Measurements from ENCODE around the gene SH3BP4. TPM values are rescaled to one million over a fixed set of nuclear protein-coding genes. Genes with fewer than 3 reads are reported as not detected.
"Not testable (repeated sequence)": the region's sequence is repeated elsewhere in the genome, so short reads cannot be mapped to it uniquely, and the experiment has no call there.

Gene SH3BP4
- total RNA-seq, 1 experiment from 2014 or later, result not detected

DNA sequence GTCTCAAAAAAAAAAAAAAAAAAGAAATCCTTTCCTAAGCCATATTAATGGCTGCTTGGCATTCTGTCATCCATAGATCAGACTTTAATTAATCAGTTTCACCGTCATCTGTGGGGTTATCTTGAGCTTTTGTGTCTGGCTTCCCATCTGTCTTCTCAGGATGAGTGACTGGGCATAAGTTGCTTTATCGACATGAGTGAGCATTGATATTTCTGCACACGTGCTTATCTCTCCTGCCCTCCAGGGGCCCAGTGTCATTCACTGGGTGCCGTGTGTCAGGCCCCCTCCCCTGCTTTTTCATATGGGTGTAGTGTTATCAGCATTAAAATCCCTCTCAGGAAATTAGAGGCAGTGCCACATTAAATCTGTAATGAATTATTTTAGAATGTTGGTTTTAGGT lies 65.6 kb downstream of the SH3BP4 start:
- Histone ChIP-seq H3K9me3 (ENCODE audit: low read length) (no peaks in the 10 kb centered on the region), H3K9me2 (replicated peaks; ENCODE audit: insufficient read depth, low read length) (no peaks in the 10 kb centered on the region), H3K27me3 (ENCODE audit: low read length) (no peaks in the 10 kb centered on the region), H3K79me2 (ENCODE audit: low read length) (no peaks in the 10 kb centered on the region), H3K4me1 (ENCODE audit: low read length) (no peaks in the 10 kb centered on the region), H3K4me3 (ENCODE audit: low read length) (no peak overlapping the region), H3K9ac (ENCODE audit: low read length) (no peak overlapping the region), H4K20me1 (ENCODE audit: insufficient read depth, low read depth, low read length) (no peaks in the 10 kb centered on the region), H3K4me2 (ENCODE audit: low read depth, low read length, poor library complexity, severe bottlenecking) (no peak overlapping the region), H2AFZ (ENCODE audit: low read length) (no peak overlapping the region), H3K27ac (ENCODE audit: low read length) (no peak overlapping the region), H3K36me3 (ENCODE audit: insufficient read depth, low read length) (no peaks in the 10 kb centered on the region)
- no peak for DNase-seq

DNA sequence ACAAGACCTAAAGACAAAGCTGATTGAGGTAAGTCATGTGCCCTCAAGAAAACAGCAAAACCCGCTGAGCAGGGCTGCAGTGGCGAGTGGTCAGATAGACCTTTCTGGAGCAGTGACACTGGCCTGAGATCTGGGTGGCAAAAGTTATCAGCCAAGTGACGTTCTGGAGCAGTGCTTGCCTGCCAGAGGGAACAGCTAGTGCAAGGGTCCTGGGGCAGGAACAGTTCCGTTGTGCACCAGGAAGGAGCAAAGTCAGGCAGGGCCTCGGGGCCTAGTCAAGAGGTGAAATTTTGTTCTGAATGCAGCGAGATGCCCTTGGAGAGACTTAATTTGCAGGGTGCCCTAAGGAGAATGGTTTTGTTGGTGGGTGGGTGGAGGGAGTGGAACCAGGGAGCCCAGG lies 67.0 kb downstream of the SH3BP4 start:
- Histone ChIP-seq H3K27ac (ENCODE audit: low read length) (no peak overlapping the region), H3K4me2 (ENCODE audit: low read depth, low read length, poor library complexity, severe bottlenecking) (no peak overlapping the region), H4K20me1 (ENCODE audit: insufficient read depth, low read depth, low read length) (no peaks in the 10 kb centered on the region), H3K36me3 (ENCODE audit: insufficient read depth, low read length) (no peaks in the 10 kb centered on the region), H3K4me1 (ENCODE audit: low read length) (no peaks in the 10 kb centered on the region), H3K4me3 (ENCODE audit: low read length) (no peak overlapping the region), H3K9ac (ENCODE audit: low read length) (no peak overlapping the region), H3K79me2 (ENCODE audit: low read length) (no peaks in the 10 kb centered on the region), H3K9me2 (replicated peaks; ENCODE audit: insufficient read depth, low read length) (no peaks in the 10 kb centered on the region), H3K9me3 (ENCODE audit: low read length) (no peaks in the 10 kb centered on the region), H3K27me3 (ENCODE audit: low read length) (no peaks in the 10 kb centered on the region), H2AFZ (ENCODE audit: low read length) (no peak overlapping the region)
- no peak for DNase-seq

DNA sequence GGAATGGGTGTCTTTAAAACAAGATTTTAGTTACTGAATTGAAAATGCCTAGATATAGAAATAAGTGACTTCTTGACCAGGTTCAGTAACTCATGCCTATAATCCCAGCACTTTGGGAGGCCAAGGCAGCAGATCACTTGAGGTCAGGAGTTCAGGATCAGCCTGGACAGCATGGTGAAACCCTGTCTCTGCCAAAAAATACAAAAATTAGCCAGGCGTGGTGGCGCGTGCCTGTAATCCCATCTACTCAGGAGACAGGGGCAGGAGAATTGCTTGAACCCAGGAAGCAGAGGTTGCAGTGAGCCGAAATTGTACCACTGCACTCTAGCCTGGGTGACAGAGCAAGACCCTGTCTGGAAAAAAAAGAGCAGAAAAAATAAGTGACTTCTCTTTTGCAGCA lies 68.3 kb downstream of the SH3BP4 start:
- H2AFZ ChIP-seq (ENCODE audit: low read length); H3K27me3 ChIP-seq (ENCODE audit: low read length); H3K79me2 ChIP-seq (ENCODE audit: low read length); H3K4me1 ChIP-seq (ENCODE audit: low read length); H3K4me2 ChIP-seq (ENCODE audit: low read depth, low read length, poor library complexity, severe bottlenecking); H3K36me3 ChIP-seq (ENCODE audit: insufficient read depth, low read length); DNase-seq; H4K20me1 ChIP-seq (ENCODE audit: insufficient read depth, low read depth, low read length); H3K4me3 ChIP-seq (ENCODE audit: low read length); H3K27ac ChIP-seq (ENCODE audit: low read length); H3K9me2 ChIP-seq (replicated peaks; ENCODE audit: insufficient read depth, low read length); H3K9me3 ChIP-seq (ENCODE audit: low read length); H3K9ac ChIP-seq (ENCODE audit: low read length): not testable (repeated sequence)

DNA sequence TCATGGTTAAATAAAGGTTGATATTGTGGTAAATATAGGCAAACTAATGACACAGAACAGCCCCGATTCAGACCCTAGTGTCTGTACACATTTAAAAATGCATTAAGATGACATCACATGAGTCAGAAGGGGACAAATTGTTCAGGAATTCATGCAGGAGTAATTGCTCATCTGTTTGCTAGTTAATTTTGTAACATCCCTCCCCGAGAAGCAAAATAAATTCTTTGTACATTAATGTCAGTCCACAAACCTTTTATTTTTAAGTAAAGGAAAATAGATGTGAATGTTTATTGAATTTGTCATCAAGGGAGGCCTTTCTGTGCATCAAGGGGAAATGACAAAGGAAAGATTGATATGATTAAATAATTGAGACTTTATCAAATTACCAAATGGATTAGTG lies 69.9 kb downstream of the SH3BP4 start:
- Histone ChIP-seq H3K9me2 (replicated peaks; ENCODE audit: insufficient read depth, low read length) (no peaks in the 10 kb centered on the region), H3K9me3 (ENCODE audit: low read length) (no peaks in the 10 kb centered on the region), H3K4me2 (ENCODE audit: low read depth, low read length, poor library complexity, severe bottlenecking) (no peak overlapping the region), H3K79me2 (ENCODE audit: low read length) (no peaks in the 10 kb centered on the region), H4K20me1 (ENCODE audit: insufficient read depth, low read depth, low read length) (no peaks in the 10 kb centered on the region), H2AFZ (ENCODE audit: low read length) (no peak overlapping the region), H3K36me3 (ENCODE audit: insufficient read depth, low read length) (no peaks in the 10 kb centered on the region), H3K27me3 (ENCODE audit: low read length) (no peaks in the 10 kb centered on the region), H3K4me1 (ENCODE audit: low read length) (no peaks in the 10 kb centered on the region), H3K4me3 (ENCODE audit: low read length) (no peak overlapping the region), H3K27ac (ENCODE audit: low read length) (no peak overlapping the region), H3K9ac (ENCODE audit: low read length) (no peak overlapping the region)
- DNase-seq, result no peak

DNA sequence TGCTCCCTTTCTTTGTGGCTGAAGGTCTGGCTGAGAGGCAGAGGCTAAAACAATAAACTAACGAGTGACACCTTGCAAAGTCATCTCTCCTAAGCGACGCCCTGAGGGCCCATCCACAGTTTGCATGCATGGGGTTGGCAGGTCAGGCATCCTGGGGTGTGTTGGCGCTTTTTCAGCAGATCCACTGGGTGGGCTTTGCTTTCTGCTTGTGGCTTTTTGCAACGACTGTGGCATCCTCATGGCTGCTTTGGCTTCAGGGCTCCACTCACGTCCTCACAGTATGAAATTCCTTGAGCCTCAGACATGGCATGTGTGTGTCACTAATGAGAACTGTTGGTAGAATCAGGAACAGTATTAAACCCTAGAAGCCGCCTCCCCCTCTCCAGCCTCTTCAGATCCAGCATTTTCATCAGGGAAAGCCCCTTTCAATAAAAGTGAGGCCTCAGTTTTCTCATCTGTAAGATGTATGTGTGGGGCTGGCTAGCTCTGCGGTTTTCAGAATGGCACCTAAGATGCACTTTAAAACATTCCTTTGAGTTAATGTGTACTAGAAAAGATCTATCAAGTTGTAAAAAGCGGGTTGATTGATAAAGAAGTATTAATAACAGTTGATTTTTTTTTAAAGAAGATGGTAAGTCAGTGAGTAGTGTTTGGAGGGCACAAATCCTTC lies 72.5 kb downstream of the SH3BP4 start:
- Histone ChIP-seq H3K79me2 (ENCODE audit: low read length) (no peaks in the 10 kb centered on the region), H3K27me3 (ENCODE audit: low read length) (no peaks in the 10 kb centered on the region), H3K36me3 (ENCODE audit: insufficient read depth, low read length) (no peaks in the 10 kb centered on the region), H3K4me3 (ENCODE audit: low read length) (no peak overlapping the region), H3K9ac (ENCODE audit: low read length) (no peak overlapping the region), H3K27ac (ENCODE audit: low read length) (no peak overlapping the region), H3K9me3 (ENCODE audit: low read length) (no peaks in the 10 kb centered on the region), H3K4me1 (ENCODE audit: low read length) (no peaks in the 10 kb centered on the region), H2AFZ (ENCODE audit: low read length) (no peak overlapping the region), H3K9me2 (replicated peaks; ENCODE audit: insufficient read depth, low read length) (no peaks in the 10 kb centered on the region), H4K20me1 (ENCODE audit: insufficient read depth, low read depth, low read length) (no peaks in the 10 kb centered on the region), H3K4me2 (ENCODE audit: low read depth, low read length, poor library complexity, severe bottlenecking) (no peak overlapping the region)
- no peak for DNase-seq

DNA sequence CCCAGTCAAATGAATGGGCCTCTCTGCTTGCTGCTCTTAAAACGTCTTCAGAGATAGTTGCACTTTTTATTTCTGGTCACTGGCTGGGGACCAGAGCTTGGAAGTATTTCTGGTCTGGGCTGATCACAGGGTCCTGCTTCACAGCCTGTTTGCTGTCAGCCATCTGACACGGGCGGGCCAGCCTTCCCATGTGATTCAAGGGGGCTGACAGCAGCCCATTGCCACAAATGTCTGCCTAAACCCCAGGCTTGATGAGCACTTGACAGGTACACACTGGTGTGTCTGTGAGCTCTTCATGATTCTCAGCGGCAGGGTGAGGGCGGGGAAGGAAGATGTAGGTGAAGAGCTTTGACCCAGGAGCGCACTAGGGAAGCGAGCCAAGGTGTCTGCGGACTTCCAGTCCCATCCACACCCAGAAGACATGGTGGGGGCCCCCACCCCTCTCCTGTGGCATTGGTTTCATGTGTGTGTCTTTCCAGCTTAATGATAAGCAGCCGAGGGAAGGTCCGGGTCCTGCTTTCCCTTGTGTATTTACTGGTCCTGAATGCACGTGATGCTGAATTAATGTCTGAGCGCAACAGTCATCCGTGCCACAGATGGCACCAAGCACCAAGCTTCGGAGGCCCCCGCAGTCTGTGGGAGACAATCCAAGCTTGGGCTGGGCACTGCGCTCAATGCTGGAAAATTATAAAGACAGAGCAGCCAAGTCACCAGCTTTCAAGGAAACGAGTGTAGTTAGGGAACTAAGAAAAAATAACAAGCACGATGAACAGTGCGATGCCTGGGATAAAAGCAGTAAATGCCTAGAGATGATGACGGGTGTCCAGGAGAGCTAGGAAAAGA lies 73.3 kb downstream of the SH3BP4 start:
- H3K9ac ChIP-seq (ENCODE audit: low read length), result no peak overlapping the region
- H3K9me3 ChIP-seq (ENCODE audit: low read length), result no peaks in the 10 kb centered on the region
- no peaks in the 10 kb centered on the region for H3K4me1 ChIP-seq (ENCODE audit: low read length)
- no peaks in the 10 kb centered on the region for H4K20me1 ChIP-seq (ENCODE audit: insufficient read depth, low read depth, low read length)
- H3K27me3 ChIP-seq (ENCODE audit: low read length), result no peaks in the 10 kb centered on the region
- no peak overlapping the region for H3K4me2 ChIP-seq (ENCODE audit: low read depth, low read length, poor library complexity, severe bottlenecking)
- H3K27ac ChIP-seq (ENCODE audit: low read length), result no peak overlapping the region
- no peaks in the 10 kb centered on the region for H3K36me3 ChIP-seq (ENCODE audit: insufficient read depth, low read length)
- H2AFZ ChIP-seq (ENCODE audit: low read length), result no peak overlapping the region
- no peaks in the 10 kb centered on the region for H3K79me2 ChIP-seq (ENCODE audit: low read length)
- no peak for DNase-seq
- no peak overlapping the region for H3K4me3 ChIP-seq (ENCODE audit: low read length)
- H3K9me2 ChIP-seq (replicated peaks; ENCODE audit: insufficient read depth, low read length), result no peaks in the 10 kb centered on the region

DNA sequence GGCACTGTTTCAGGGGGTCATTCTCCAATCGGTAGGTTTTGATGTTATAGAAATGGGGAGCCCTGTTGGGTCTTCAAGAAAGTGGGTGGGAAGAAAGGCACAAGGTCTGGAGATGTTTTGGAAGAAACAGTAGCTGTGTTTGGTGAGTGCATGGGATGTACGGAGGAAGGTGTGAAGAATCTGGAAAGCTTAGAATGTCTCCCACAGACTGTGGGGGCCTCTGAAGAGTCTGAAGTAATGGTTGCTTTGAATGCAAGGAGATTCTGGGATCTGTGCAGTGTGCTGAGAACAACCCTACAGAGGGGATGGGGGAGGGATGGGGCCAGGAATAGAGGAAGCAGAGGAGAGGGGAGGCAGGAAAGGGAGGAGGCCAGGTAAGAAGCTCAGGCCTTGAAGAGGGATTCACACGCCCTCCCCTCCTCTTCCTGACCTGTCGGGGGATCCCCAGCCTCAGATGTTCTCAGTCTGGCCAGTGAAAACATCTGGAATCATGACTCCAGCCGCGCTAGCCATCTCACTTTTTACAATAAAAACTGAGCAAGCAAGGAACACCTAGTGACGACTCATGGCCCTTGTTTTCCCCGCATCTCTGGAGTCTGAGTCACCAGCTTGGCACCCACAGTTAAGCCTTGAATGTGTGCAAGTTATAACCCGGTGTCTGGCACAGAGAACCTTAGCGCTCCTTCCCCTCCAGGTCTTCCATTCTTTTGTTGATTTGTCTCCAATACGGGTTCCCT lies 74.2 kb downstream of the SH3BP4 start:
- H3K4me1 ChIP-seq (ENCODE audit: low read length), result no peaks in the 10 kb centered on the region
- H2AFZ ChIP-seq (ENCODE audit: low read length), result no peak overlapping the region
- no peak overlapping the region for H3K4me2 ChIP-seq (ENCODE audit: low read depth, low read length, poor library complexity, severe bottlenecking)
- no peak overlapping the region for H3K27ac ChIP-seq (ENCODE audit: low read length)
- H3K79me2 ChIP-seq (ENCODE audit: low read length), result no peaks in the 10 kb centered on the region
- no peaks in the 10 kb centered on the region for H3K9me2 ChIP-seq (replicated peaks; ENCODE audit: insufficient read depth, low read length)
- no peaks in the 10 kb centered on the region for H3K9me3 ChIP-seq (ENCODE audit: low read length)
- no peak for DNase-seq
- no peaks in the 10 kb centered on the region for H3K27me3 ChIP-seq (ENCODE audit: low read length)
- H3K36me3 ChIP-seq (ENCODE audit: insufficient read depth, low read length), result no peaks in the 10 kb centered on the region
- no peak overlapping the region for H3K9ac ChIP-seq (ENCODE audit: low read length)
- no peaks in the 10 kb centered on the region for H4K20me1 ChIP-seq (ENCODE audit: insufficient read depth, low read depth, low read length)
- no peak overlapping the region for H3K4me3 ChIP-seq (ENCODE audit: low read length)

Measured in Karpas-422 (cell line).